Neural crest cell (in vitro differentiated cells): ENCODE data around the gene ADAM23. TPM values are rescaled to one million over a fixed set of nuclear protein-coding genes. Genes with fewer than 3 reads are reported as not detected.
A peak's percentile ranks its signal among the peaks of the same experiment; 100 is the strongest.

Source experiments
- DNase-seq: peaks from one replicate; pipeline ENCODE4 v3.0.0; 2021; ENCODE audit warnings: low read depth, mixed read lengths, low spot score
- H3K27ac Mint-ChIP-seq: one replicate; pipeline ENCODE4 v1.8.0; 2021; ENCODE audit warnings: mild to moderate bottlenecking, mixed read lengths; ENCODE audit not compliant: unreplicated experiment
- H3K27me3 Mint-ChIP-seq: 2 replicates; pipeline ENCODE4 v1.8.0; 2021; ENCODE audit warnings: low read depth, mild to moderate bottlenecking, mixed read lengths
- H3K36me3 Mint-ChIP-seq: 2 replicates; pipeline ENCODE4 v1.8.0; 2021; ENCODE audit warnings: low read depth, mild to moderate bottlenecking, mixed read lengths
- H3K4me1 Mint-ChIP-seq: 2 replicates; pipeline ENCODE4 v1.8.0; 2021; ENCODE audit warnings: mixed read lengths
- H3K4me3 Mint-ChIP-seq: one replicate; pipeline ENCODE4 v1.8.0; 2021; ENCODE audit warnings: mild to moderate bottlenecking, mixed read lengths
- H3K9me3 Mint-ChIP-seq: 2 replicates; pipeline ENCODE4 v1.8.0; 2021; ENCODE audit warnings: mixed read lengths
- CTCF ChIP-seq: fragments of 200-600 bp; sonication (generic); conservative IDR thresholded peaks from 2 replicates; pipeline ENCODE4 v1.5.0; 2021; ENCODE audit warnings: antibody characterized with exemption, mild to moderate bottlenecking
- total RNA-seq: library from RNA; stranded (reverse); gene quantifications from 2 replicates; pipeline ENCODE4 v1.2.1, GENCODE V29; 2021

The ADAM23 gene
- total RNA-seq, 1 donor from 2014 or later = 31.2 TPM

GRCh38 chr2:206614811-206615210 is 171.5 kb downstream of the ADAM23 start:
- Mint-ChIP-seq H3K4me1 (peaks cover 21% of the 10 kb centered on the region), H3K27ac (peak overlapping the region; percentile 13), H3K36me3 (peaks cover 3% of the 10 kb centered on the region), H3K27me3 (no peaks in the 10 kb centered on the region), H3K4me3 (no peak overlapping the region), H3K9me3 (no peaks in the 10 kb centered on the region)
- TF ChIP-seq CTCF = no peak
- DNase-seq = no peak

- Mint-ChIP-seq H3K4me1 (peaks cover 21% of the 10 kb centered on the region), H3K27me3 (no peaks in the 10 kb centered on the region), H3K4me3 (no peak overlapping the region), H3K27ac (no peak overlapping the region), H3K36me3 (peaks cover 3% of the 10 kb centered on the region), H3K9me3 (no peaks in the 10 kb centered on the region)
- no peak for DNase-seq
- TF ChIP-seq CTCF = no peak
Measured at GRCh38 chr2:206615417-206616089, 172.2 kb downstream of the ADAM23 start.

GRCh38 chr2:206616151-206616550 is 172.8 kb downstream of the ADAM23 start:
- no peak overlapping the region for H3K4me3 Mint-ChIP-seq
- H3K4me1 Mint-ChIP-seq = peaks cover 21% of the 10 kb centered on the region
- no peaks in the 10 kb centered on the region for H3K27me3 Mint-ChIP-seq
- no peak overlapping the region for H3K27ac Mint-ChIP-seq
- TF ChIP-seq CTCF = no peak
- no peaks in the 10 kb centered on the region for H3K9me3 Mint-ChIP-seq
- DNase-seq = no peak
- peaks cover 3% of the 10 kb centered on the region for H3K36me3 Mint-ChIP-seq

DNA sequence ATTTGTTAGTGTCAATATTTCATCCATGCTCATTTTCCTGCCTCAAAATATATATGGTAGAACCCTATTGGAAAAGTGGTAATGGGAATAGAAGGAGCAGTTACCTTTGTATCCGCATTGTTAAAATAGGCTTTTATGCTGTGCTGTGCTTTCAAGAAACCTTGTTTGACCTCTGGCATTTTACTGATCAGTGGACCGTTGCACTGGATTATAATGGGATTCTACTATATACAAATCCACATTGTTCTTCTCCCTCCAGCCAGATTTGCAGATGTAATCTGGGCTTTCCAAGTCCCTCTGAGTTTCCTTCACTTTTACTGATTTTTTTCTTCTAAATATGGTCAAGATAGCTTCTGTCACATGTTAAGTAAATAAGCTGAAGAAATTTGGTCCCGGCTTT is 175.7 kb downstream of the ADAM23 start:
- no peak for DNase-seq
- Mint-ChIP-seq H3K27me3 (no peaks in the 10 kb centered on the region), H3K36me3 (no peaks in the 10 kb centered on the region), H3K27ac (no peak overlapping the region), H3K9me3 (no peaks in the 10 kb centered on the region), H3K4me3 (no peak overlapping the region), H3K4me1 (peaks cover 21% of the 10 kb centered on the region)
- TF ChIP-seq CTCF = no peak

DNA sequence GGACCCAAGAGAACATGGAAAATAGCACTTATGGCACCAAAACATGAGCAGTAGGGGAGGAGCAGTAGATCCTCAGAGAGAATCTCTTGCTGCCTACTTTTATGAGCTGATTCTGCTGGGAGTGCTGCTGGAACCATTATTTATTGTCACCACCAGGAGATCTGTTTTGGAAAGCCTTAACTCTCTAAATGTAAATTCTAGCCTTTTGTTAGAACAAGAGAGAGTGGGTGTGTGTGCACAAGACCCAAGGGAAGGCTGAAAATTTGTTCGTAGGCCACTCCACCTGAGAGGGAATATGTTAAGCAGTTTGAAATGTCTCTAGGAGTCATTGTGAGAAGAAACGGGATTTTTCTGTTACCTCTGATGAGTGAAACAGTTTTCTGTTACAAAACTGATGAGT is 182.8 kb downstream of the ADAM23 start:
- Mint-ChIP-seq H3K9me3 (no peaks in the 10 kb centered on the region), H3K4me1 (peaks cover 5% of the 10 kb centered on the region), H3K27me3 (peaks cover 16% of the 10 kb centered on the region), H3K4me3 (no peak overlapping the region), H3K27ac (no peak overlapping the region), H3K36me3 (no peaks in the 10 kb centered on the region)
- no peak for TF ChIP-seq CTCF
- DNase-seq = no peak
